Measurements from ENCODE around the gene GAMT.

GRCh38 chr19:1447504-1447903 lies 46.2 kb upstream of the GAMT start:
- TF ChIP-seq GATA2 (IDR thresholded peaks at IDR 0.05; ENCODE audit: low read depth, low read length) = no peak
- TF ChIP-seq GATA3 (IDR thresholded peaks at IDR 0.05; ENCODE audit: low read depth, low read length) = no peak
